Colonic mucosa (tissue), 4 donors: ENCODE measurements around the gene MS4A12. TPM values are rescaled to one million over a fixed set of nuclear protein-coding genes. Genes with fewer than 3 reads are reported as not detected.

ENCODE experiments used
- DNase-seq: peaks from one replicate; pipeline ENCODE4 v3.0.0-alpha.2; 2020
- H3K27ac ChIP-seq: fragments of 200-600 bp; one replicate; pipeline ENCODE4 v1.8.0; 2021
- H3K27me3 ChIP-seq: fragments of 200-600 bp; one replicate; pipeline ENCODE4 v1.8.0; 2021
- H3K36me3 ChIP-seq: fragments of 200-600 bp; one replicate; pipeline ENCODE4 v1.8.0; 2021
- H3K4me1 ChIP-seq: fragments of 200-600 bp; one replicate; pipeline ENCODE4 v1.8.0; 2021; ENCODE audit warnings: mild to moderate bottlenecking
- H3K4me3 ChIP-seq: fragments of 200-600 bp; one replicate; pipeline ENCODE4 v1.8.0; 2021
- H3K9ac ChIP-seq, 2 donors: one replicate each; pipeline ENCODE4 v1.7.0; 2013; ENCODE audit warnings: control low read depth in 2 of 2, low read depth in 2 of 2, low read length in 2 of 2
- H3K9me3 ChIP-seq: fragments of 200-600 bp; one replicate; pipeline ENCODE4 v1.8.0; 2021
- CTCF ChIP-seq: fragments of 200-600 bp; IDR thresholded peaks from one replicate; pipeline ENCODE4 v1.8.0; 2022; ENCODE audit warnings: antibody characterized with exemption, mild to moderate bottlenecking
- intact Hi-C: fragments of 100-400 bp; cut with DNase I; formaldehyde crosslinking; loops from one replicate; pipeline ENCODE4 v1.14.1; 2022
- total RNA-seq, 2 donors: library from RNA; stranded (reverse); fragmentation: NEBNext Ultra II Directional in 1 of 2; extraction: Animal tissue kit (Norgen Biotek cat#: 25700) in 1 of 2; gene quantifications; one replicate each; pipeline ENCODE4 v1.2.1, GENCODE V29; 2021
- donor health status: healthy.
- donor health status: DM: no; HTN: no; CAD: no.
- donor health status: DM: no; HTN: no; CAD: no.

Gene MS4A12
- total RNA-seq, 2 donors from 2014 or later = 46.5 to 445 TPM

- Histone ChIP-seq H3K9me3 (no peaks in the 10 kb centered on the region), H3K27me3 (no peaks in the 10 kb centered on the region), H3K27ac (no peak overlapping the region), H3K9ac (no peak overlapping the region), H3K4me3 (no peak overlapping the region), H3K36me3 (no peaks in the 10 kb centered on the region), H3K4me1 (no peaks in the 10 kb centered on the region)
- no peak for TF ChIP-seq CTCF
- no peak for DNase-seq
- intact Hi-C loops = no loop called here
Measured at GRCh38 chr11:60544077-60544476, 51.5 kb downstream of the MS4A12 start.

Other genes starting within 250 kb of the MS4A12 start
- 1 to 10 TPM in 1 of 2 donors, under 1 TPM in 1; 0.69 to 1.0 TPM for gene MS4A4E, start 249.6 kb upstream of the MS4A12 start, total RNA-seq
- 10 to 100 TPM in 1 of 2 donors, 1 to 10 TPM in 1; 5.6 to 12.1 TPM for gene MS4A4A, start 212.1 kb upstream of the MS4A12 start, total RNA-seq
- not detected for gene MS4A6E, start 165.5 kb upstream of the MS4A12 start, total RNA-seq
- gene MS4A7, start 114.2 kb upstream of the MS4A12 start, total RNA-seq = 10 to 100 TPM in 1 of 2 donors, 1 to 10 TPM in 1; 3.3 to 12.6 TPM
- gene MS4A14, start 96.3 kb upstream of the MS4A12 start, total RNA-seq = 1 to 10 TPM in 1 of 2 donors, under 1 TPM in 1; 0.17 to 1.1 TPM
- gene MS4A5, start 63.2 kb upstream of the MS4A12 start, total RNA-seq = not detected
- gene MS4A1, start 36.9 kb upstream of the MS4A12 start, total RNA-seq = under 1 TPM; 0.96 to 0.98 TPM
- not detected for gene MS4A13, start 22.6 kb downstream of the MS4A12 start, total RNA-seq
- 10 to 100 TPM in 1 of 2 donors, 1 to 10 TPM in 1; 6.3 to 24.0 TPM for gene MS4A8, start 206.8 kb downstream of the MS4A12 start, total RNA-seq
- not detected for gene MS4A18, start 231.9 kb downstream of the MS4A12 start, total RNA-seq